ENCODE measurements around the gene SF3B2.

GRCh38 chr11:66020618-66021357 lies 31.4 kb upstream of the SF3B2 start:
- TF ChIP-seq CTCF (IDR thresholded peaks at IDR 0.05; ENCODE audit: low read depth, low read length) (no peak), MAX (IDR thresholded peaks at IDR 0.05; ENCODE audit: low read depth, low read length) (peak; percentile 69), POLR2A (IDR thresholded peaks at IDR 0.05; ENCODE audit: extremely low read depth, insufficient read length) (no peak)

Data from NB4 (cell line).